Stimulated activated CD4-positive, alpha-beta T cell treated with anti-CD3 and anti-CD28 coated beads, Interleukin-1b, Interleukin-23, amount 100 ng/mL, for 4 hours (primary cell): ENCODE measurements around the gene IRX3.

Source experiments
- DNase-seq, 2 donors: peaks; one replicate each; pipeline ENCODE4 v3.0.0-alpha.2; 2020; ENCODE audit warnings: low read depth in 2 of 2

Gene IRX3

DNA sequence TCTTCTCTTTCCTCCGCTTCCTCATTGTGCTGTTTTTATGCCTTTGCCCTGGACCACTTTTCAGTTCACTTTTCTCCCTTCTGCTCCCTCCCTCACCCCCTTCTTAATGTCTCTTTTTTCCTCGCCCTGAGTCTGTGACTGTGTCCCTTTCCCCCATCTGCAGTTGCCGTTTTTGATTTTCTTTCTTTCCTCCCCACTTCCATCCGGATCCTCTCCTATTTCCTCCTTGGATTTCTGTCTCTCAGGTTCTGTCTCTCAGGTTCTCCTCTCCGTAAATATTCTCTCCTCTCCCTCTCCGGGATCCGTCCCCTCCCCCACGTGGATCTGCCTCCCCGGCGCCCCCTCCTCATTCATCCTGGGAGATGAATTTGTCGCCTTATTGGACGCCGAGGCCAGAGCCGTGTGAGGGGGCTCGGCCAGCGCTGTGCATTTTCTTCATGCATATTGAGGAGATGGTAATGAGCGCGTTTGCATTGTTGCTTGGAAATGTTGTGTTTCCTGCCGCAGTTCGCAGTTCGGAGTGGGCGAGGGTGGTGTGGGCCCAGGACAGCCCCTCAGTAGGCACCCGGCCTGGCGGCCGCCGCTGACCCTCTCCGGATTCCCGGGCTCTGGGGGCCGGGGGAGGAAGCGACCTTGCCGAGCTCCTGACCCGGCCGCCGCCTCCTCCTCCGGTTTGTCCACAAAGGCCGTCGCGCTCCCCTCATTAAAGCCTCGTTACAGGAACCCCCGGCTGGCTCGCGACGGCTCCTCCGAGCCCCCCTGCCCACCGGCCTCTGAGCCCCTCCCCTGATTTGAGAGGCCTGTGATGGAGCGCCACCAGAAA lies 4.5 kb upstream of the IRX3 start:
- no peak for DNase-seq

DNA sequence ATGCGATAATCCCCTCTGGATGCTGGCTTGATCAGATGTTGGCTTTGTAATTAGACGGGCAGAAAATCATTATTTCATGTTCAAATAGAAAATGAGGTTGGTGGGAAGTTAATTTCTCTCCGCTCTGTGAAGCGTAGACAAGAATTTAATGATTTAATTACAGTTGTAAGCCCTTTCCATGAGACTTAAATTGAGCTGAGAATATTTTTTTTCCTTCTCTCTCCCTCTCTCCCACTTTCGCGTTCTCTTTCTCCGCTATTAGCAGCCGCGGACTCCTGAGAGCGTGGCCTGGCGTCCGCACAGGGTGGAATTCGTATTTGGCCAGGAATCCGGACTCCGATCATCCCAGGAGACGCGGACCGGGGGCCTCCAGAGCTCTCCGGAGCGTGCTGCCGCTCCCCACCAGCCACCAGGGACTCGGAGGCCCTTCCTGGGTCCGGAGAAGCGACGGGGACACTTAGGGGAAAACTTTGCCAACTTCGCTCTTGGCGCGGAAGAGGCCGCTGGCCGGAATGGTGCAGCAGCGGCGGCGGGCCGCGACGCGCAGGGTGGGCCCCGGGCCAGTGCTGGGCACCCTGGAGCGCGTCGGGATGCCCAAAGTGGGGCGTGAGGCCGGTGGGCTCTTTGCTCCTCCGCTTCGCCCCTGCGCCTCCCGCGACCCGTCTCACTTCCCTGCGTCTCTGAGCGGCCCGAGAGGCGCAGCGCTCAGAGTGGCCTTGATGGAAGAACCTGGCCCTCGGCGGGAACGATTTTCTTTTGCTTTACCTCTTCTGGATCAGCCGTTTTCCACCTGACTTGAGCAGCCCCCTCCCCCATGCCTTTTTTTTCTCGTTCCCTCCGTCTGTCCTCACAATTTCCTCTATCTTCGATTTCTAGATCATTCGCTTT lies 3.6 kb upstream of the IRX3 start:
- DNase-seq: no peak

DNA sequence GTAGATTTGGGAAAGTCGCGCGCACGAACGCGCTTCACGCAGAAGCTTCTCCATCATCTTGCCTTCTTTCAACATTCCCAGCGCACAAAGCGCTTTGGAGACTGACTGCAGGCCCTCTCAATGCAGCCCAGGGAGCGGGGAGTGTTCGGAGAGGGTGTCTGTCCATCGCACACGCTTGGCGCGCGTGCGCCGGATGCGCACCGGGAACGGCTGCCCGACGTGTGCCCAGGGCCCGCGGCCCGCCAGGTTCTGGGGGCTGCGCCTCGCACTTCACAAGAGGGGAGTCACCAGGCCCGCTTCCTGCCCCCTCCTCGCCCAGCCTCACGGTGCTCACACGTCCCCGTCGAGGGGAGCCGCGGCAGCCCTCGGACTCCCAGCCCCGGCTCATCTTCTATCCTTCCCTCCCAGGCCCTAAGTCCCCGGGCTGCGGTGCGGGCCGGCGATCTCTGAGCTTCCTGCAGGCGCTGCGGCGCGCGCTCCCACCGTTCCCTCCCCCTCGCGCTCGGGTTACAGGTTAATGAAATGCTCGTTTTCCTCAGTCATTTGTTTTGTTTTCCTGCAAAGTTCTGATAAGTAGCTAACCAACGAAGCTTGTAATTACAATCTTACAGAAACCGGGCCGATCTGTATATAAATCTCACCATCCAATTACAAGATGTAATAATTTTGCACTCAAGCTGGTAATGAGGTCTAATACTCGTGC lies 2.8 kb upstream of the IRX3 start:
- no peak for DNase-seq

DNA sequence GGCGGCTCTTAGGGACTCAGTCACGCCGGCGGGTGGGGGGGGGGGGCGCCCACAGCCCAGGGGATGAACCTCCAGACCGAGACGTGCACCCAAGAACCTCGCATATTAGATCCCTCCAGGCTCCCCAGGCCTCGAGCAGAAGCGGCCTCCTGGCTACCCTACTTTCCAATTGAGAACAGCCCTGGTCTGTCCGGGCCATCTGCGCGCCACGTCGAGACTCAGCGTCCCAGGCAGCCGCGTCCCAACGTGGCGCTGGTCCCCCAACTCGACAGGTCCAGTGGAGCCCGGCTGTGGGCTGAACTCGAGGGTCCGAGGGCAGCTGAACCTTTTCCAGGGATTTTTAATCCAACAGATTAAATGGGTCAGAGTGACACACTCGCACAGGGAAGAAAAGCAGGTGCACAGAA lies 2.3 kb upstream of the IRX3 start:
- DNase-seq: no peak

DNA sequence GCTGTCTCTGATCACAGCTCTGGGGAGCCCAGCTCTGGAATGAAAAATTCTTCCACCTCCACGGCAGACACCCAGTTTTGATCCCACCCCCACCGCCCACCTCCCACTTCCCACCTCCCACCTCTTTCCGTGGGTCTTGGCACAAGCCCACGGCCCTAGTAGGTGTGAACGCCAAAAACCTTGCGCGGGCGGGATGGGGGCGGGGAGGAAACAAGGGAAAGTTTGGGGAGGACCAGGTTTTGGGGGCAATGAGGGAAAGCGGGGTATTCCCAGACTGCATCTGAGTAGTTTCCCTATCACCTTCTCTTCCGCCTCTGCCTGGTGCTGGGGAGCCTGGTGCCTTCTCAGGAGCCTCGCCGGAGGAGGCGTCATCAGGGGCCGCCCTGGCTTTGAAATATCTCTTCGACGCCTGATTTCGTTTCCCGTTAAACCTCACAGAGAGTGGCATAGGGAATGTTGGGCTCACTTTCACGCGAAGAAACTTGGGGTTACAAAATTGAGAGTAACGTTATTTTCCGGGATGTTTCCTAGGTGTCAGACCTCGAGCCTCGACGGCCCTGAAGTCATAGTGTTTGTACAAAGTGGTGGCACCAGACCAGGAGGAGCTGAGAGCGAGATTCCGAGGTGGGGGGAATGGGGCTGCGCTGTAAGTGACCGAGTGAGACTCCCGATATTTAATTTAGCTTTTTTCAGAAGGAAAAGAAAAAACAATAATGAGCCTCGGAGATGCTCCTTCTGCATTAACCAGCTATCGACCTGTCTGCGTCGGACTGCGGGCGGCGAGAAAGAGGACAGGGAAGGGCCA lies 1.6 kb upstream of the IRX3 start:
- DNase-seq: no peak

DNA sequence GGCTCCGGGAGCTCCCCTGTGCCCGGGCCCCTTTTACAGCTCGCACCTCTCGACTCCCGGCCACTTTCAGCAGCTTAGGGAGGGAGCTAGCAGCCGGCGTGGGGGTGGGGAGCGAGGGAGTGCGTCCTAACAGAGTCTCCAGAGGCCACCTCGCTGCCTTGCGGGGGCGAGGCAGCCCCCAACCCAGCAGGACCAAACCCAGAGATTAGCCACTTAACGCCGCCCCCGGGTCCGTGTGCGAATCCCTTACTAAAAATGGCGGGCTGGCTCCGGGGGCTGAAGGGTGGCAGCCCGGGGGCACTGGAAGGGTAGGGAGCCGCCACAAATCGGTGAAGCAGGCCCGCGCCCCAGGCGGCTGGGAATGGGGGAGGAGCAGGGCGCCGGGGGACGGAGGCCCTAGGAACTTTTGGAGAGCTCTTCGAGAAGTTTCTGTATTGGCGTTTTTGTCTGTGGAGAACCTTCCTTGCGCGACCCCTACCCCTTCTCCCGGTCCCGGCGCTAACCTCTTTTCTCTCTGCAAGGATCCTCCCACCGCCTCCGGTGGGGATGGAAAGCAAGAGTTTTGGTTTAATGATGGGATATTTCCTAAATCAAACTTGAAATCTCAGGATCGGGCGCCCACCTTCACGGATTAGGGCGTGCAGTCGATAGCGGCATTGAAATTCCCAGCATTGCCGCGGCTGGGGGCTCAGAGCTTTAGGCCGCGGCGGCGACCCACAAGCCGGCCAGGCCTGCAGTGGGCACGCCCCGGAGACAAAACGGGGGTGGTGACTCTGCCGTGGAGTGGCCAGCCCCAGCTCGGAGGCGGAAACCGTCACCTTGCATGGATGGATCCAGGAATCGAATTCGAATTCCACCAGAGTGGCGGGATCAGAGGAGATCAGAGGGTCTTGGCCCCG lies 793 bp upstream of the IRX3 start:
- DNase-seq: no peak

DNA sequence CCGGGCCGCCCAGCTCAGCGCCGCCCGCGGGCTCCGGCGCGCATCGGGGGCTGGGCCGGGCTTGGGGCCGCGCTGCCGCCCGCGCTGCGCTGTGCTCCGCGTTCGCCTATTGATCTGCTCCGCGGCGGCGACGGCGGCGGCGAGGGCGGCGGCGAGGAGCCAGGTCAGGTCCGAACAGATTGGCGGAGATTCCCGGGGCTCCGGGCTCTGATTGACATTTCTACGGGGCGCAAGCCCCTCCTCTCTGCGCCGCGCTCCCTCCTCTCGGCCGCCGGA lies 559 bp downstream of the IRX3 start:
- DNase-seq: no peak

DNA sequence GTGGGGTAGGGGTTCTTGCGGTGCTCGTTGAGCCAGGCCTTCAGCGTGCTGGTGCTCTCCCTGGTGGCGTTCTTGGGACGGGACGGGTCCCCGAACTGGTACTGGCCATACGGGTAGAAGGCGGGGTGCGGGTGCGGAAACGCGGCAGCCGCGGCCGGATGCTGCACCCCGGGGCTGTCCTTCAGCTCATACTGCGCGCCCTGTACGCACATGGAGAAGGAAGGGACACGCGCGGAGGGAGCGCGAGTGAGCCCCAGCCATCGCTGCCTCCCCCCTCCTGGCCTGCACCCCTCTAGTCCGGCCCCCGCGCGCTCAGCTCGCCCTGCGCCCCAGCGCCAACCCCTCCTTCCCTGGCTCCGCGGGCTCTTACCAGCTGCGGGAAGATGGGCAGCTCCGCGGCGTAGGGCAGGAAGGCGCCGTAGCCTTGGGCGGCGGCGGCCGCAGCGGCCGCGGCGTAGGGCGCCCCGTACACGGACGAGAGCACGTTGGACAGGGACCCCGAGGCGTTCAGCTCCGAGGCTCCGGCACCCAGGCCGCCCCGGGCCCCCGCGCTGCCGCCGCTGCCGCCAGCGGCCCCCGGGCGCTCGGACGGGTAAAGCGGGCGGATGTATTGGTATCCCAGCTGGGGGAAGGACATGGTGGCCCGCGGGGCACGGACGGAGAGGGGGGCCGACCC lies 1.0 kb downstream of the IRX3 start:
- DNase-seq: no peak

DNA sequence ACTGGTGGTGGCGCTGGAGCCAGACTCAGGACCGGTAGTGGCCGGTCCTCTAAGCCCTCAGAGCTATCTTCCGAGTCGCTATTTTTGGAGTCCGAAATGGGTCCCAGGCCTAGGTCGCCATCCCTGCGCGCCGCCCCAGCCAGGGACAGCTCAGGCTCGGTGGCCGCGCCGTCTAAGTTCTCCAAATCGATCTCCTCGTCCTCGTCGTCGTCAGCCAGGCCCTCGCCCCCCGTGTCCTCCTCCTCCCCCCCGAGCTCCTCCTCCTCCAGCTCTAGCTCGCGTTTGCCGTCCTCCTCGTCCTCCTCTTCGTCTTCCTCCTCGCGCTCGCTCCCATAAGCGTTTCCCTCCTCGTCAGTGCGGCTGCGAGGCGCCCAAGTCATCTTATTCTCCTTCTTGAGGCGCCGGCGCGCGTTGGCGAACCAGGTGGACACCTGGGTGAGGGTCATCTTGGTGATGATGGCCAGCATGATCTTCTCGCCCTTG lies 1.6 kb downstream of the IRX3 start:
- no peak for DNase-seq

DNA sequence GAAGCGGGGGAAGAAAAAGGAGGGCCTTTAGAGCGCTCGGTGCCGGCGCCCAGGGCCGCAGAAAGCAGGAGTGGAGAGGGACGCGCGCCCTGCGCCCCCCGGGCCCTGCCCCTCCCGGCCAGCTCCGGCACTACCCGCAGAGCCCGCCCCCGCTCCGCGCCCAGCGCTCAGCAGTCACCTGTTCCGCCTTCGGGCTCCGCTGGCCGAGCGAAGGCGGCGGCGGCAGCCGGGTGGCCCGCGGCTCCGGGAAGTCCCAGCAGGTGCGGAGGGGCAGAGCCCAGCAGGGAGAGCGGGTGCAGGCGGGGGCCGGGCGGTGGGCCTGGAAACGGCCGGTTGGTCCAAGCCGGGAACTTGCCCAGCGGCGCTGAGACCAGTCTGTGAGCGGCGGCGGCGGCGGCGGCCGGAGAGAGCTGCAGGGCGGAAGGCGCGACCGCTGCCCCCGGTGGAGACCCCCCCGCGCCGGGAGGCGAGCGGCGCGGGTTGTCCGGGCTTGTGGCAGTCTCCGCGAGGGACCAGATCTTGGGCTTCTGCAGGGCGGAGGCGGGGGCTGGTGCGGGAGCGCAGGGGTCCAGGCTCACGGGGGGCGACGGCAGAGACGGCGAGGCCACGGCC lies 2.2 kb downstream of the IRX3 start:
- DNase-seq: no peak

DNA sequence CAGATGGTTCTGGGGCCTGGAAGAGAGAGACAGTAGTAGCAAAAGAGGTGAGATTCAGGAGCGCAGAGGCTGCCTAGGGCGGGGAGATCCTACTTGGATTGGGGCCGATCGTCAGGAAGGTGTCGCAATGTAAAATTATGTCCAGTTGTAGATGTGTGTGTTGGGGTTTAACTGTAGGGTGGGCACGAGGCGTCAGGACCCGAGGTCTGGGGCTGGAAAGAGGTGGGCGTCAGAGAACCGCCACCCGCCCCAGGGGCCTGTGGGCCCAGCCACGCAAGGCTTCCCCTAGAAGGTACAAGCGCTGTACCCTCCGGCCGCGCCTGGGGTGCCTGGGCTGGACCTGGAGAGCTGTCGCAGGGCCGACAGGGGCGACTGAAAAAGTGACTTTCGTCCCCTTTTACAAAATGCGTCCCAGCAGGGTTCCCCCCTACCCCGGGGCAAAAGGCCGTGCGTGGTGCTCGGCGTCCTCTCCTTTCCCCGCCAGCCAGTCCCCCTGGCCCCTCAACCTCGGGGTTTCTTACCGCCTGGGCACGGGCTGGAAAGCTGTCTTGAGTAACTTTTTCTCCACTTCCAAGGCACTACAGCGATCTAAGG lies 2.8 kb downstream of the IRX3 start:
- no peak for DNase-seq

DNA sequence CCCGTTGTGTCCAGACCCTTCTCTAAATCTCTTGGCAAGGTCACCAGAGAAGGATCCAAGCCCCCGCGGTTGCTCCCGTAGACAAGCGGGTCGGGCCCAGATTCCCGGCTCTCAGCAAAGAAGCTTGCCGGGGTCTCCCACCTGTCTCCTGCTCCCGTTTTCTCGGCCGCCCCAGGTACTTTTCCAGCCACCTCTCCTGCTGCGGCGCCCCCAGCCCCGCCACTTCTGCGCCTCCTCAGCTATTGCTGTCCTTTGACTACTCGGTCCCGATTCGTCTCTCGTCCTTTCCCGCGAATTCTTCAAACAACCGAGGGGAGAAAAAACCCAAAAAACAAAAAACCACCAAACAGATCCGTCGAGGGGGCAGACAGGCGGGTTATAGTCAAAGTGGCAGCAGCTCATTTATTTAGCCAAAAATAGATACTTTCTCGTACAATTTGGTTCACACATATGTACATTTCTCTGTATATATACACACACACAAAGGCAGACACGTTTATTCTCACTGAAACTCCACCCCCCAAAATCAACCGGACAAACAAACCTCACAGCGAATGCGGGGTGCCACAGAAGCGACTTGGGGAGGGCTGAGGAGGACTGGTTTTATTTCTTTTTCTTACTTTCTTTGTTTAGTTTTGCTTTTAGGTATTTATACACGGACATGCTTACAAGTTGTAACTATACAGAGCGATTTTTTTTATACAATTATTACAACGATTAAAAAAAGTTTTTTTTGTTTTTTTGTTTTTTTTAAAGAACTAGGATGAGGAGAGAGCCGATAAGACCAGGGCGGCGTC lies 3.5 kb downstream of the IRX3 start:
- DNase-seq: no peak

DNA sequence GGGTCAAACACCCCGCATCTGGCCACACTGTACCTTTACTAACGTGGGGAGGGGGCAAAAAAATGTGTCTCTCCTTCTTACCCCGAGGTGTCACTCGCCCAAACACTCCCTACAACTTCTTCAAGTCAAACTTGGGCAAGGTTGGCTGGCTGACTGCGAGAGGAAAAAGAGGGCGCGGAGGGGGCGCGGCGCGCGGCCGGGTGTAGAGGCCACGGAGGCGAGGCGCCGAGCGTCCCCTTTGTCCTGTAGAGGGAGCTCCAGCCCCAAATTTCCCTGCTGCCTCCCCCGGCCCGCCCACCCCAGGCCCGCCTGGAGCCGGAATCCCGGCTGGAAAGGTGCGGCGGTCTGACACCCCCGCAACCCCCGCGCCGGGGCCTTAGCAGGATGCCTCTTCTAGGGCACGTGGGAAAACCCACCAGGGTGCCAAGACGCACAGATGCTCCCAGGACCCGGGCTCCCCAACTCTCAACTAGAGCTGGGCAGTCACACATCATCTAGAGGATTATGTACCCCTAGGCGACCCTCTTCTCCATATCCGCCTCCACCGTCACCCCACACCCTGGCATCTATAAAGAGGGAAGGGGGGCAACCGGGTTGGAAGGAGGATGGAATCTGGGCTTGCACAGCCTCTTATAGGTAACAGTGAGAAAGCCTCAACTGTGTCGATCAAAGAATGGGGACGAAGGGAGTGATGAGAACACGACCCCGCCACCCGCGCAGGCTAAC lies 4.2 kb downstream of the IRX3 start:
- no peak for DNase-seq

DNA sequence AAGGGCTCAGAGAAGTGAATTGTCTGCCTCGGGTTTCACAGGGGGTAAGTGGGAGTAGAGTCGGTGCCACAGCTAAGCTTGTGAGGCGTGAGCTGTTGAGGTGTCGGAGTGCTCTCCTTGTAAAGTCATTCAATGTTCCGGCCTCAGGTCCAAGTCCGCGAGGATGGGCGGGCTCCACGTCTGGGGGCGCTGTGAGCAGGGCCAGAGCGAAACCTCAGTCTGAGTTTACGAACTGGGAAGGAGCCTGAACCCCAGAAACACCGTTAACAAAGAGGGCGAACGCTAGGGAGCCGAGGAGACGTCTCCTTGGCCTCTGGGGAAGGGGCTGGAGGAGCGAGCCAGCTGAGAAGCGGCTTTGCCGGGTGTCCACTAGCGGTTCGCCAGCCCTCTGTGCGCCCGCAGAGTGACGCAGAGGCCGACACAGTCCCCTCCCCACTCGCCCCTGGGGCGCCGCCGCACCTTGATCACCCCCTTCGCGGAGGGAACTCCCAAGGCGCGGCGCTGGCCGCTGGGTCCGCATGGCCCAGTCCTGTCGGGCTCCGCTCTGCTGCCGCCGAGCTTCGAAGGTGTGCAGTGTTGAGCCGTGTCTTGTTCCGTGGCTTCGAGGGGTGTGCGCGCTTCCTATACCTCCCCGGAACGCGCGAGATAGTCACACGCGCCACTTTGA lies 4.9 kb downstream of the IRX3 start:
- no peak for DNase-seq

DNA sequence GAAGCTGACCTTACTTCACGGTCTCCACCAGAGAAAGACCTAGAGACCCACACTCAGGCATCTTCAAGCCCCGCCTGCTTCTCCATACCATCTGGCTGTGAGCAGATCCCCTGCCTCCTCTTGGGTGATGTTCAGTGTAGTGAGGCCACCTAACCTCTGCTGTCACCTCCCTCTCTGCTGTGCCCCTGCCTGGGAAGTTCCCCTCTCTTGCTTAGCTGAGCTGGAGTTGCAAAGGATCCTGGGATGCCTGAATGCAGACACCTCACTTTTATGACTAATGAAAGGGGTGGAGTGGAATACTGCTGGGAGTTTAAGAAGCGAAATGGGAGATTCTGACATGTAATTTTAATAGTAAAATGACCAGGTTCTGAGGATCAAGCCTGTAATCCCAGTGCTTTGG lies 5.8 kb downstream of the IRX3 start:
- DNase-seq: no peak

DNA sequence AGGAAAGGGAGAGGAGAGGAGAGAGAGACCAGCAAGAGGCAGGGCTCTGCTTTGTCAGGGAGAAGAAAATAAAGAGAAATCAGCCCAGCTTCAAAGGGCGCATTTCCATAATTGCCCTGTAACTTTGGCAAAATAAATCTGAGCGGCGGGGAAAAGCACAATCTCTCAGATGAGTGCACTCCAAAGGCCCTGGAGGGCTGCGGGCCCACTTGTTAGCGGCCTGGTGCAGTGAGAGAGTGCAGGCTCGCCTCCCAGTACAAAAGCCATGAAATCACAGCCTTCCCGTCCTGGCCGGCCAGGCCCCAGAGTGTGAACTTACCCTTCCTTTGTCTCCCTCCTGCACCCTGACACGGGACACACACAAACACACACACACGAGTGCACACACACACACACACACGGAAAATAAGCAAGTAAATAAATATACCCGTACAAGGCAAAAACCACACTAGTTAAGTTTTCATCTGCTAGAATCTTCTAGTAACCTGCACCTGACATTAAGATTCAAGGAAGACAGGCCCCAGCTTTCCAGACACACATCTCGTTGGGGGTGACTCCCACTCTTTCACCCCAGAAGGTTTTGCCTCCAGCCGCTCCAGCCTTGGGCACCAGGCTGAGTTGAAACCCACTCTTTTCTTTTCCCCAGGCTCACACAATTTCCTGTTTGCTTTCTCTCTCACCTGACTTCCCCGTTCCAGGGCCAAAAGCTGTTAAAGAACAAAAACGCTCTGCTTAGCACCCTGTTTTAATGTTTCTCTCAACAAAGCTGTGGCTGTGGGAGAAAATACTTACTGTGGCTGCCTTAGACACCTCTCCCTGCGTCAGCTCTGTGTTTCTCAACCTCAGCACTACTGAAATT lies 8.5 kb downstream of the IRX3 start:
- no peak for DNase-seq
